Neural progenitor cell (in vitro differentiated cells): ENCODE data around the gene FRMPD1. TPM values are rescaled to one million over a fixed set of nuclear protein-coding genes. Genes with fewer than 3 reads are reported as not detected.

Experiments
- DNase-seq: peaks from one replicate; pipeline ENCODE4 v3.0.0-alpha.2; 2016; ENCODE audit warnings: low spot score
- H2AFZ ChIP-seq: fragments of 200-600 bp; sonication (generic); replicated peaks from 2 replicates; pipeline ENCODE4 v1.6.1; 2016; ENCODE audit warnings: antibody characterized with exemption
- H3F3A ChIP-seq: fragments of 200-600 bp; sonication (generic); 2 replicates; pipeline ENCODE4 v1.6.1; 2016; ENCODE audit warnings: antibody characterized with exemption, low read depth
- H3K27ac ChIP-seq: fragments of 200-600 bp; sonication (generic); 2 replicates; pipeline ENCODE4 v1.5.1; 2016; ENCODE audit warnings: mild to moderate bottlenecking
- H3K27me3 ChIP-seq: fragments of 200-600 bp; sonication (generic); 2 replicates; pipeline ENCODE4 v1.6.1; 2016; ENCODE audit warnings: mild to moderate bottlenecking, moderate library complexity
- H3K36me3 ChIP-seq: fragments of 200-600 bp; sonication (generic); 2 replicates; pipeline ENCODE4 v1.5.1; 2016
- H3K4me1 ChIP-seq: fragments of 200-600 bp; sonication (generic); 2 replicates; pipeline ENCODE4 v1.6.1; 2016; ENCODE audit warnings: mixed run types
- H3K4me2 ChIP-seq: fragments of 200-600 bp; sonication (generic); 2 replicates; pipeline ENCODE4 v1.6.1; 2016
- H3K4me3 ChIP-seq: fragments of 200-600 bp; sonication (generic); 2 replicates; pipeline ENCODE4 v1.5.1; 2016
- H3K79me2 ChIP-seq: fragments of 200-600 bp; sonication (generic); 2 replicates; pipeline ENCODE4 v1.6.1; 2016; ENCODE audit warnings: low read depth
- H3K9ac ChIP-seq: fragments of 200-600 bp; sonication (generic); 2 replicates; pipeline ENCODE4 v1.6.1; 2016
- H3K9me3 ChIP-seq: fragments of 200-600 bp; sonication (generic); 2 replicates; pipeline ENCODE4 v1.5.1; 2016; ENCODE audit warnings: low read depth
- H4K20me1 ChIP-seq: fragments of 200-600 bp; sonication (generic); 2 replicates; pipeline ENCODE4 v1.6.1; 2016; ENCODE audit warnings: low read depth
- H3K27ac Mint-ChIP-seq: 3 replicates; pipeline ENCODE4 v1.8.0; 2021; ENCODE audit warnings: mixed read lengths
- H3K27me3 Mint-ChIP-seq: 2 replicates; pipeline ENCODE4 v1.8.0; 2022; ENCODE audit warnings: low read depth, mild to moderate bottlenecking, inconsistent platforms, moderate library complexity, mixed read lengths; ENCODE audit not compliant: insufficient read depth
- H3K36me3 Mint-ChIP-seq: 3 replicates; pipeline ENCODE4 v1.8.0; 2021; ENCODE audit warnings: mixed read lengths
- H3K4me1 Mint-ChIP-seq: 3 replicates; pipeline ENCODE4 v1.8.0; 2021; ENCODE audit warnings: mixed read lengths
- H3K4me3 Mint-ChIP-seq: 3 replicates; pipeline ENCODE4 v1.8.0; 2021; ENCODE audit warnings: mild to moderate bottlenecking, moderate library complexity, mixed read lengths
- H3K9me3 Mint-ChIP-seq: 3 replicates; pipeline ENCODE4 v1.8.0; 2020; ENCODE audit warnings: mixed read lengths
- EZH2 ChIP-seq: fragments of 200-600 bp; sonication (generic); IDR thresholded peaks from 2 replicates; pipeline ENCODE4 v1.6.1; 2017; ENCODE audit warnings: antibody characterized with exemption, mild to moderate bottlenecking, moderate library complexity
- EZH2phosphoT487 ChIP-seq: fragments of 200-600 bp; sonication (generic); IDR thresholded peaks from 2 replicates; pipeline ENCODE4 v1.6.1; 2017; ENCODE audit warnings: antibody characterized with exemption
- total RNA-seq: library from RNA; depleted of rRNA; stranded (reverse); fragments of >200 nt; gene quantifications from 2 replicates; pipeline ENCODE4 v1.2.3, GENCODE V29; 2015; ENCODE audit warnings: low replicate concordance
- TF ChIP-seq, protein P1 (sequence below): fragments of 200-600 bp; sonication (generic); IDR thresholded peaks from 2 replicates; pipeline ENCODE4 v1.5.1; 2017; ENCODE audit warnings: antibody characterized with exemption, mild to moderate bottlenecking

Gene FRMPD1
- total RNA-seq, 1 donor from 2014 or later, result not detected

DNA sequence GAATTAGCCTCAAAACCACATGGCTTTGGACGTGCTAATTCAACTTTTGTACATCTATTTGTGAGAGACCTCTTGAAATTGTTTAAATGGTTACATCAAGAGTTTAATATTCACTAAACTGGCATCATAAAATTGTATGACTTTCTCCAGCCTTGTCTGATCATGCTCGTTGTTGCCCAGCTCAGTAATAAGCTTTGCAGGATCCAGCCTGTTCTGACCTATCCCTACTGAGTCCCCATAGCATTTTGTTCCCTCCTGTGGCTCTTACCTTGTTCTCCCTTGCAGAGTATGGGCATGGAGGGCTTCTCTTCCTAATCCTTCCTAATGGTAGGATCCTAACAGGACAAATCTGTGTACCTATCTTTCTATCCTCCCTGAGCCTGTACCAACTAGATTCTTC is 127.8 kb downstream of the FRMPD1 start:
- peaks cover 21% of the 10 kb centered on the region for H4K20me1 ChIP-seq
- Mint-ChIP-seq H3K27me3 (no peaks in the 10 kb centered on the region), H3K36me3 (peaks cover 28% of the 10 kb centered on the region), H3K9me3 (no peaks in the 10 kb centered on the region), H3K27ac (no peak overlapping the region), H3K4me3 (no peak overlapping the region), H3K4me1 (peaks cover 8% of the 10 kb centered on the region)
- H3F3A ChIP-seq, result peaks cover 30% of the 10 kb centered on the region
- no peaks in the 10 kb centered on the region for H3K27me3 ChIP-seq
- H3K9me3 ChIP-seq, result no peaks in the 10 kb centered on the region
- DNase-seq, result no peak
- TF ChIP-seq EZH2 (no peak), EZH2phosphoT487 (no peak)
- TF ChIP-seq, protein P1, sequence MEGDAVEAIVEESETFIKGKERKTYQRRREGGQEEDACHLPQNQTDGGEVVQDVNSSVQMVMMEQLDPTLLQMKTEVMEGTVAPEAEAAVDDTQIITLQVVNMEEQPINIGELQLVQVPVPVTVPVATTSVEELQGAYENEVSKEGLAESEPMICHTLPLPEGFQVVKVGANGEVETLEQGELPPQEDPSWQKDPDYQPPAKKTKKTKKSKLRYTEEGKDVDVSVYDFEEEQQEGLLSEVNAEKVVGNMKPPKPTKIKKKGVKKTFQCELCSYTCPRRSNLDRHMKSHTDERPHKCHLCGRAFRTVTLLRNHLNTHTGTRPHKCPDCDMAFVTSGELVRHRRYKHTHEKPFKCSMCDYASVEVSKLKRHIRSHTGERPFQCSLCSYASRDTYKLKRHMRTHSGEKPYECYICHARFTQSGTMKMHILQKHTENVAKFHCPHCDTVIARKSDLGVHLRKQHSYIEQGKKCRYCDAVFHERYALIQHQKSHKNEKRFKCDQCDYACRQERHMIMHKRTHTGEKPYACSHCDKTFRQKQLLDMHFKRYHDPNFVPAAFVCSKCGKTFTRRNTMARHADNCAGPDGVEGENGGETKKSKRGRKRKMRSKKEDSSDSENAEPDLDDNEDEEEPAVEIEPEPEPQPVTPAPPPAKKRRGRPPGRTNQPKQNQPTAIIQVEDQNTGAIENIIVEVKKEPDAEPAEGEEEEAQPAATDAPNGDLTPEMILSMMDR, result no peak
- H3K27ac ChIP-seq, result no peak overlapping the region
- H3K4me3 ChIP-seq, result no peak overlapping the region
- no peaks in the 10 kb centered on the region for H3K4me1 ChIP-seq
- H3K4me2 ChIP-seq, result no peak overlapping the region
- no peaks in the 10 kb centered on the region for H3K36me3 ChIP-seq
- H3K9ac ChIP-seq, result no peak overlapping the region
- H2AFZ ChIP-seq, result no peak overlapping the region
- H3K79me2 ChIP-seq, result peaks cover 12% of the 10 kb centered on the region

DNA sequence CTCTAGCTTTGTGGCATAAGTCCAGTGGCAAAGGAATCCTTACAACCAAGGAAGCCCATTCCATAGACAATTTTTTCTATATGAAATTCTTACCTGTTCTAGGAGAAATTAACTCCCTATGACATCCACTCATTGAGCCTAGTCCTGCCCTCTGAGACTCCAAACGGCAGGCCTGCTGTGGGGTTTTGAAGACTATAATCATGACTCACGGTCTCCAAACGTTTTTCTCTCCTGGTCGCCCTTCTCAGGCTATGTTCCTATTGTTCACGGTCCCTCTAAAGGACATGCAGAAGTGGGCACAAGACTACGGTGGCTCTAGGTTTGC is 133.5 kb downstream of the FRMPD1 start:
- peak overlapping the region; percentile 96 for H3K4me2 ChIP-seq
- no peak overlapping the region for H2AFZ ChIP-seq

DNA sequence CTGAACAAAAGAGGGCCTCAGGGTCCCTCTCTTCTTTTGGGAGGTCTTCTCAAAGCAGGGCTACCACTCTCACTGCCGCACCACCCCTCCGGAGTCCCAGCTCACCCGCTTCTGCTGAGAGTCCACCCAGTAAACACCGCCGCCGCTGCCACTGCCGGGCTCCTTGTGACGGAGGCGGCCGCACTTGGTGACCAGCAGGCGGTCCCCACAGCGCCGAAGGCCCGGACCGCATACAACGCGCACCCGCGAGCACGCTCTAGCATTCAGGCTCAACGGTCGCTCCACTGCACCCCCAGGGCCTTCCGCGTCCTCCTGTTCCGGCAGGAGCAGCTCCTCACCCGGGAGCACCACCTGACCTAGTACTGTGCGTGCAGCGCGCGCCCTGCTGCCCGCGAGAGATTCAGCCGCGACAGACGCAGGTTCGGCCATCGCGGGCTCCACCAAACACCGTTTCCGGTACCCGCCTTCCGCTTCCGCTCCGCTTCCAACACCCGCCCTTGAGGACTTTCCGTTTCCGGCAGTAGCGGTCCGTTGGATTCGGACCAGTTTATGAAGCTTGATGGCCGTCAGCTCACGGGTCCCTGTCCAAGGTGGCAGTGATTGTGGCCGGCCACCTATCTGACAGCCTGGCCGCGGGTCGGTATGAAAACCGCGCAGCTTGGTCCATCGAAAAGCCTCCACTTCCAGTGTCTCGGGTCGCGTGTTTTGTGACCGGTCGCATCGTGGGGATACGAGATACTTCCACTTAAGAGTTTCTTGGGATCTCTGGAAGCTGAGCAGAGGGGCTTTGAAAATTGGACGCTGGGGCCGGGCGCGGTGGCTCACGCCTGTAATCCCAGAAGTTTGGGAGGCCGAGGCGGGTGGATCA is 134.1 kb downstream of the FRMPD1 start, which contains the start of gene EXOSC3:
TSS of gene EXOSC3 (minus strand) at position 449 of the 868 bp plus-strand sequence. CDS start at position 429, 20 bp downstream.
- Histone ChIP-seq H3F3A (peaks cover 26% of the 10 kb centered on the region), H4K20me1 (peaks cover 31% of the 10 kb centered on the region), H3K4me2 (peak within 1 kb of the TSS; percentile 96), H3K36me3 (no peaks in the 10 kb centered on the region), H3K9me3 (no peaks in the 10 kb centered on the region), H3K9ac (peak within 1 kb of the TSS; percentile 63), H3K79me2 (peaks cover 25% of the 10 kb centered on the region), H3K27ac (peak within 1 kb of the TSS; percentile 80), H2AFZ (peak within 1 kb of the TSS; percentile 95), H3K4me1 (peaks cover 12% of the 10 kb centered on the region), H3K4me3 (peak within 1 kb of the TSS; percentile 87), H3K27me3 (peaks cover 7% of the 10 kb centered on the region)
- DNase-seq, result peak; percentile 95
- peaks cover 15% of the 10 kb centered on the region for H3K4me1 Mint-ChIP-seq
- H3K27me3 Mint-ChIP-seq, result peaks cover 2% of the 10 kb centered on the region
- TF ChIP-seq EZH2phosphoT487, result no peak
- peak; percentile 64 for TF ChIP-seq EZH2
- TF ChIP-seq, protein P1, result peak; percentile 10
- H3K9me3 Mint-ChIP-seq, result no peaks in the 10 kb centered on the region
- peak within 1 kb of the TSS; percentile 60 for H3K27ac Mint-ChIP-seq
- H3K36me3 Mint-ChIP-seq, result peaks cover 16% of the 10 kb centered on the region
- peak within 1 kb of the TSS; percentile 97 for H3K4me3 Mint-ChIP-seq

More for the DNA sequence above, 133.5 kb downstream of the FRMPD1 start:
- peaks cover 31% of the 10 kb centered on the region for H4K20me1 ChIP-seq
- TF ChIP-seq, protein P1, result no peak
- TF ChIP-seq EZH2phosphoT487 (no peak), EZH2 (peak; percentile 2)
- H3F3A ChIP-seq, result peaks cover 30% of the 10 kb centered on the region
- peaks cover 25% of the 10 kb centered on the region for H3K79me2 ChIP-seq
- H3K36me3 ChIP-seq, result no peaks in the 10 kb centered on the region
- Mint-ChIP-seq H3K27me3 (peaks cover 2% of the 10 kb centered on the region), H3K36me3 (peaks cover 16% of the 10 kb centered on the region), H3K4me3 (peak overlapping the region; percentile 97), H3K4me1 (peaks cover 15% of the 10 kb centered on the region), H3K9me3 (no peaks in the 10 kb centered on the region), H3K27ac (peak overlapping the region; percentile 60)
- H3K9me3 ChIP-seq, result no peaks in the 10 kb centered on the region
- peak overlapping the region; percentile 87 for H3K4me3 ChIP-seq
- DNase-seq, result no peak
- peaks cover 12% of the 10 kb centered on the region for H3K4me1 ChIP-seq
- H3K9ac ChIP-seq, result peak overlapping the region; percentile 63
- no peak overlapping the region for H3K27ac ChIP-seq
- peaks cover 7% of the 10 kb centered on the region for H3K27me3 ChIP-seq
